ENCODE results near the gene EPB41L2.
"Not testable (repeated sequence)": the region's sequence is repeated elsewhere in the genome, so short reads cannot be mapped to it uniquely, and the experiment has no call there.

EPB41L2 gene

DNA sequence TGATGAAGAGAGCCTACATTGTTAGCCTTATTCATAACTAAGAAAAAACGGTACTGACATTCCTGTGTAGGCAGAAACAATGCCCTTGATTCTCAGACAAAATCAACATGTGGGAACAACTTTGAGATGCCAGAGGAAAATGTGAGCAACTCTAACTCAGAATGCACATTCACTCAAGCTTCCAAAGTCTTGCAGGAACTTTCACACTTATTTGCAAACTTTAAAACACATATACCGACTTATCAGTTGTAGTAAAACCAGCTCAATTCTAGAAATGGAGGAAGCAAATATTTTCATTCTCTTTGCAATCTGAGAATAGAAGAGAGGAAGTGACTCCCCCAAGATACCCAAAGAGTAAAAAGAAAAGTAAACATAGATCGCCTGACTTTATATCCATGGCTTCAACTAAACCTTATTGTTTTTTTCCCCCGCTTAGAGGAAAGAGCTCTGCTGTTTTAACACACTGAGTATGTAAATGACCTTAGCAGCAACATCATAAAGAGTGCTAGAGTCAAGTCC, 117.6 kb downstream of the EPB41L2 start:
- no peak for DNase-seq (ENCODE audit: low spot score)

DNA sequence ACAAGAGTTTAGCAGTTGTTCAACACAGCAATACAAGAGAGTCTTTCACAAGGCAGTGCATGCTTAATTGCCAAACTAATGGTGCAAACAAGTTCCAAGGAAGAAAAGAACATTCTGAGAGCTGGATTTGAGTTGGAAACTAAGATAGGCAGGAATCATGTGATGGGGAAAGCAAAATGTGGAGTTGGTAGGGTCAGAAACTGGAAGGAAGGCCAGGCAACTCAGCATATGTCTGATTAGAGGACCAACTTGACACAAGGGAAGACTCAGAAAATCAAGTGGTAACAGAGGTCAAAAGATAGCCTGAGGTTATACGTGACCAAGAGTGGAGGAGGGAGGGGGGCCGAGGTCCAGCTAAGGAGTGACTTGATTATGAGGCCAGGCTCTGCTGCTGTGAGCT, 118.6 kb downstream of the EPB41L2 start:
- DNase-seq (ENCODE audit: low spot score): no peak

DNA sequence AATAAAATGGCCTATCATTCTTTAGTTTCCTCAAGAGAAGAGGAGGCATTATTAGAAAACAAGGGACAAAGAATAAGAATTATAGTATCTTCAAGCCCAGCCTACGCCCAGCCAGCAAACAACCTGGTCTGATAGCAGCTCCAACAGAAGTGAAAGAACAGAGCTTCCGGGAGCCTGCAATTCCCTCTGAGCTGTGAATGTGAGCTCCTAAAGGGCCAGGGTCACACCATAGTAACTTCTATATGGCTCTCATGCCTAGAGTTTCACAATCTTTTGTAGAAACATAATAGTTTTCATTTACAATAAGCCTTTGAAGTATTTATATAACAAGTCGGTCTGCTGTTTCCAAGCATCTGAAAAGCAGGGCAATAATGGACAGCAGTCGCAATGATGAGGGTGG, 119.3 kb downstream of the EPB41L2 start:
- DNase-seq (ENCODE audit: low spot score): no peak

DNA sequence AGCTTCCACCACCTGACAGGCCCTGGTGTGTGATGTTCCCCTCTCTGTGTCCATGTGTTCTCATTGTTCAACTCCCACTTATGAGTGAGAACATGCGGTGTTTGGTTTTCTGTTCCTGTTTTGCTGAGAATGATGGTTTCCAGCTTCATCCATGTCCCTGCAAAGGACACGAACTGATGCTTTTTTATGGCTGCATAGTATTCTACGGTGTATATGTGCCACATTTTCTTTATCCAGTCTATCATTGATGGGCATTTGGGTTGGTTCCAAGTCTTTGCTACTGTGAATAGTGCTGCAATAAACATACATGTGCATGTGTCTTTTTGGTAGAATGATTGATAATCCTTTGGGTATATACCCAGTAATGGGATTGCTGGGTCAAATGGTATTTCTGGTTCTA, 120.3 kb downstream of the EPB41L2 start:
- not testable (repeated sequence) for DNase-seq (ENCODE audit: low spot score)

DNA sequence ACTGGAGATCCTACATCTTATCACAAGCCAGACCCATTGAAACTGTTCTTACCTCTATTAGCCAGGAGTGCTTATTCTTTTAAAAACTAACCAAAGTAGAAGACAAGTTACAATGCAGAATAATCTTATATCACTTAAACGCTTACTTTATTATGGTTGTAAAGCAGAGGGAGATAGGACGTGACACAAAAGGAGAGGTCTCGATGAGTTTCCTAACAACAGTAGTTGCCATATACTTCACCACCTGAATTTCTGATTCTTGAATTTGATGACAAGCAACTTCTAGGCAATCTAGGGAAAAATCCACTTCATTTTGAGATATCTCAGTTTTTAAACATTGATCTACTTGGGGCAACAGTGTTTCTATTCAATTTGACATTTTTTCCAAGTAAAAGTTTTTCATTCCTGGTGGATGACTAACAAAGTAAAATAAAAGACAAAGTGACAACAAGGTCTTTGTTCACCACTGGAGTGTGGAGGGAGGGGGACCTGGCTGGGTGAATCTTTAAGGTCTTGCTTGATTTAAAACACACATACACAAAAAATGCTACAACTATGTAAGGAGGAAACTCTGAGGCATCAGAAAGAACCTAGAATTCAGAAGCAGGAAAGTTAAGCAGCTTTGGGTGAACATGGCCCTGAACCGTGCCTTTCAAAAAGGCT, 125.0 kb downstream of the EPB41L2 start:
- no peak for DNase-seq (ENCODE audit: low spot score)

DNA sequence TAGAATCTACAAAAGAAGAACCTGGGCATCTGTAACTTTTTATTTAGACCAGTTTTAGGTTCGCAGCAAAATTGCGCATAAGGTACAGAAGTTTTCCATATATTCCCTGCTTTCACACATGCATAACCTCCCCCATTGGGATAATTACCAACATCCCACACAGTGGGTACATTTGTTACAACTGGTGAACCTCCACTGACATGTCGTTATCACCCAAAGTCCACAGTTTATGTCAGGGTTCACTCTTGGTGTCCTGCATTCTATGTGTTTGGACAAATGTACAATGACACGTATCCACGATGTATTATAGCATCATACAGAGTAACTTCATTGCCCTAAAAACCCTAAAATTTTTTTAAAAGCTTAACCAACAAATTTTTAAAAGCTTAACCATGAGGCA, 126.1 kb downstream of the EPB41L2 start:
- DNase-seq (ENCODE audit: low spot score): no peak

DNA sequence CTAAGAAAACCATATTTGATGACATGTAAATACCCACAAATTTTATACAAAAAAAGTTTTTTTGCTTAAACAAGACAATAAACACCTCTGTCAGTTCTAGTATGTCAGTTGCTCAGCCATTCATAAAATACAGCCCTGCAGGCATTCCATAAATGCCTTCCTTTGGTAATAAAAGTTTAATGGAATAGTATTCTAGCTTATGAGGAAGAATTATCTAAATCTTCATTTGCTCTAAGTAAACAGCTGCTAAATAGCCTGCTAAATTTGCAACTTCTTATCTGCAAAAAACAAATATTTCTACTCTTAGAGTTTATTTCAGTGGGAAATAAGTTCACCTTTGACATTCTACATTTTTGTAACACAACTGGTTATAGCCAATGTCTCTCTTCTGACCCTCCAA, 127.1 kb downstream of the EPB41L2 start:
- DNase-seq (ENCODE audit: low spot score): no peak

DNA sequence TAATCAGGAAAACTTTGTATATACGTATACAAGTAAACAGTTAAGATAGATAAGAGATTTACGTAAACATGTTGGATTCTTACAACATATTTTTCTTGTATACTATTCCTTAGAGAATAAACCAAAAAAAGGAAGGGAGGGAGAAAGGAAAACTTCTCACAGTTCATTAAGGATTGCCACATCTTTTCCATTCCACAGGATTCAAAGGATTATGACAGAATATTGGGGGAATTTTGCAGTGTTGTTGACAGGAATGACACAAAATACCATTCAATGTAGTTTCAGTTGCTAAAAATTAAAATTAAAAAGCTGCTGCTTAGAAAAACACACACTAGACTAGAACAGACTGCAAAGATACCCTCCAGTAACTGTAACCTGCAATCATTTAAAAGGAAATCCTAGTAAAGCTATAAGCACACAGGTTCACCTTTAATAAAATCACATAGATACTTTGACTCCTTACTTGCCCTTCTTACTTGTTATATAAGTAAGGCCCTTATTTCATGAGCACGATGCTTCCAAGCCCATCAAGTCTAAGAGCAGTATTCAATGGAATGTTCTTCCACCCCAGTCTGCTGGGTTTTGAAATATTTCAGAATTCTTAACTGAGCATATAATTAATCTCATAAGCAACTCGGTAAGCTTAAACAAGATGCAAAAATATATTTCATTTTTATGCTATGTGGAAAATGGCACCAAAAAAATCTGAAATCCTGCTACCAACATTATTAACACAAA, 128.0 kb downstream of the EPB41L2 start:
- DNase-seq (ENCODE audit: low spot score): no peak

DNA sequence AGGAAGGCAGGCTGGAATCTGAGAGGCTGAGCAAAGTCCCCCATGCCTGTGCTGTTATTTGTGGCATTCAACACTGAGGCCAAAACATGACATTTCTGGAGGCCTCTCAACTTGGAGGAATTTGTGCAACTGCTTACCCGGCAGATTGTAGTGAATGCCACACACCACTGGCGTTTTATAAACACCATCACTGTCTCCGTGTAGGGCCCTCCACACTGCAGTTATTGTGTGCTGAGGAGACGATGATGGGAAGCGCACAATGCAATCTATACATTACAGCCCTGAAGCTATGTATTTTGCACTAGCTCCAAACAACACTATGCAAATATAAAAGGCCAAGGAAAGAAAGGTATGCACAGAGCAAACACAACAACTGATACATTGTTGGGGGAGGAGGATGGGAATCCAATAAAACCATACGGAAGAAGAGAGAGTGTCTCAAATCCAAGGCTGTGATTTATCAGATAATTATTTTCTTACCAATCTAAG, 129.3 kb downstream of the EPB41L2 start:
- DNase-seq (ENCODE audit: low spot score): no peak

DNA sequence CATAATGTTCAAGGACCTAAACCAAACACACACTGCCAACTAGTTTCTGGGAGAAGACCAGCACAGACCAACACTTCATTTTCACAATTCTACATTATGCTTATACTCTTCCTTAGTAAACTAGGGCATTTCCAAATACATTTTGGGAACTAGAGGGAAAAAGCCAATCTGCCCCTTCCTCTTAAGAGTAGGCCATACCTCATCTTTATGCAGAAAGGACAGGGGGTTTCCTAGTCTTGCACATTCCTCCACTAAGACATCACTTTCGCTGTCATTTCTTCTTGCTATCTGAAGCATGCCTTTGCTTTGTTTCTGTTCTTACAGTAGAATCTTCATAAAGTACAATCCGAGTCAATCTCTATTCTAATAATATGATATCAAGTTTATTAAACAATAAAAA, 130.1 kb downstream of the EPB41L2 start:
- DNase-seq (ENCODE audit: low spot score): no peak

DNA sequence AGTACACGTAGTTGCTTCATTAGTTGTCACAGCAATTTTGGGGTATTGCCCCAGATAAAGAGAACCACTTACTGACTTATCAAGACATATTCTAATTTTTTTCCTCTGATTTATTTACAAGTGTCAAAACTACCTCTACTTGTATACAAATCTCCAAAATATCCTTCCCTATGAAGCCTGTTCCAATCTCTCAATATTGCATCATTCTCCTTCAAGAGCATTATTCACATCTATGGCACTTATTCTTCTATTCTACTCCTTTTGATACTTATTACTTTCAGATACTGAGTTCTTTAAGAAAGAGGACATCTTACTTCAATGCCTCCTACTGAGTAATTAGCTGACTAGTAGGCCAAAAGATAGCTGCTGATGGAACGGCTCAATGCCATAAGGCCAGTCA, 130.6 kb downstream of the EPB41L2 start:
- no peak for DNase-seq (ENCODE audit: low spot score)

DNA sequence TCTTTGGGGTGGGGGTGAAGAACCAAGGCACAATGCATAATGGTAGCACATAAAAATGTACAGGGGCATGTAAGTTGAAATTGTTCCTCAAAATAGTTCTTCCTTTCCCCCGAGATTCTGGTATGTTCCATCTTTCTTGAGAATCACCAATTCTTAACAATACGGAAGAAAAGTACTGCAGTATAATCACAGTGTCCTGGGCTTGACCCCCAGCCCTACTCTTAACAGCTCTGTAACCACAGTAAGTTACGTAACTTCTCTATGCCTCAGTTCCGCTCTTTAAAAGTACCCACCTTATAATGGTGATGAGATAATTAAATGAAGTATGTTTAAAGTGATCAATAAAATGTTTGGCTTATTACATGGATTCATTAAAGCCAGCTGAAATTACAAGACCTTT, 131.4 kb downstream of the EPB41L2 start:
- no peak for DNase-seq (ENCODE audit: low spot score)

DNA sequence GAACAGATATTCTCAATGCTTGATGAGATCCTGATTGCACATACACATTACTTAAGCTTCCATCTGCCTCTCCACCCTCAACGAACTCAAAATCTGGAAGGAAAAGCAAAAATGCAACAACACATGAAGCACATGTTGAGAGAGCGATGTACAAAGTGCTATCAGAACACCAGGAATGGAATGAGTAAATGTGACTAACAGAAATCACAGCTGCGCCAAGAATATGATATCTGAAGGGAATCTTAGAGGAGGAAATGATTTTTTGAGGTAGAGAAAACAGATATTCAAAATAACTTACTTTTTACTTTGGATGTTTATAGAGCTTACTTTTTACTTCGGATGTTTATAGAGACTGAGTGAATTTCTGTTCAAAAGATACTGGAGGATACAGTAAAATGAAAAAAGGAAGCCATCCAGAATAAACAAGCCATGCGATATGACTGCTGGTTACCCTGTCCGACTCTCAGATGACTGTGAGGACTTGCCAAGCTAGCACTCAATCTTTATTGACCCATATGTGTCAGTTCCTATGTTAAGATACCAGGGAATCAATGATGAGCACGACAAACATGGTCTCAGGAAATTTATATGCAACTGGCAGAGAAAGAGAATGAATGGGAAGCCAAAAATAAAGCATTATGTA, 133.9 kb downstream of the EPB41L2 start:
- no peak for DNase-seq (ENCODE audit: low spot score)

DNA sequence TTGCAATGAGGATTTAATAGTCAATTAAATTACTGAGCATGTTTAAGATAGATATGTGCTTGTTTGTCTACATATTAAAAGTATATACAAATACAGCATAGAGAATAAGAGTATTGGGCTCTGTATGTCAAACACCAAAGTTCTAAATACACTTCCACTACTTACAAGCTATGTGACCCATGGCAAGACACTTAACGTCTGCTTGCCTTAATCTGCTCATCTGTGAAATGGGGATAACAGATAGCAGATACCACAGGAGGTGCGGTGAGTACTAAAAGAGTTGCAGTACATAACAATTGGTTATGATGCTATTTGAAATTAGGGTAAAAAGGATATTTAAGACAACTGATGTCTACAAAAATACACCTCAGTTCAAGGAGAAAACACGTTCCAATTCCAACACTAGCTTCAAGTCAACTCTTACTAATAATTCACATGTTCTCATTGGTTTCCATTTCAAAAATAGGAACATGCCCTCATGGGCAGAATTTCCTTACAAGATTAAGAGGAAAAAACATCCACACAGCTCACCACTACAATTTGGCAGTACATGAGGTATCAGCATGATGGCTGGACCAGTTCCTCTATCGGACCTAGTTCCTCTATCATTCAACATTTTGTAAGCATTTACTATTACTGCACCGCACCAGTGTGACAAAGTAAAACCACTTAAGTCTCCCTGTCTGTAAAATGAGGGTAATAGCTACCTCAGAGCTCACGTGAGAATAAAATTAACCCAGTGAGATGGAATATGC, 134.7 kb downstream of the EPB41L2 start:
- no peak for DNase-seq (ENCODE audit: low spot score)

DNA sequence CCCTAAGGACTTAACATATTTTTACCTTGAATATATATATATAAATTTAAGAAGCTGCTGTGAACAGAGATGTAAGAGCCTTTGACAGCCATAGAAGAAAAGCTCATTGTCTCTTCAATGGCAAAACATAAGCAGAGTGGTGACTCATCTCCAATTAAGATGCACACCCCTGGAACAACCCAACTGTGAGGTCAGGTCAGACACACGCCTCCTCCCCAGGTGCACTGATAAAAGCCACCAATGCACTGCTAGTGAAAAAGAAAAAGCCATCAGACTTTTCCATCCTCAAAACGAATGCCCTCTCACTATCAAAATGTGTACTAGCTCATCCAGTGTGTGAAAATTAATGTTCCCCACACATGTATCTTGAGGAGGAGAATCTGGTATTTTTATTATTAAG, 135.7 kb downstream of the EPB41L2 start:
- DNase-seq (ENCODE audit: low spot score): no peak

DNA sequence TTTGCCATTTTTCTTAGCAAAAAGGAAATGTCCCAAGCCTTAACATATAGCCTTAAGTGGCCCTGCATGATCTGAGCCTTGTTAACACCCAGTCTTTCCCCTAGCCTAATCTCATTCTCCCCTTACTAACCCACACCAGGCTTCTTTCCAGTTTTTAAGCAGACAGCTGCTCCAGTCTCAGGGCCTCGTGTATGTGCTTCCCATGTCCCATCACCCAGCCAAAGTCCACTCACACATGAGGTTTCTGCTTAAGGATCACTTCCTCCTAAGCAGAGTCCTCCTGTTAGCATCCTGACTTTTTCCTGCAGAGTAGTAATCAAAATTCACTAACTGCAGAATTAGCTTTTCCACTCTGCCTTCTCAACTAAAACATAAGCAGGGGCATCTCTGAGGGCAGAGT, 139.7 kb downstream of the EPB41L2 start:
- DNase-seq (ENCODE audit: low spot score): no peak

DNA sequence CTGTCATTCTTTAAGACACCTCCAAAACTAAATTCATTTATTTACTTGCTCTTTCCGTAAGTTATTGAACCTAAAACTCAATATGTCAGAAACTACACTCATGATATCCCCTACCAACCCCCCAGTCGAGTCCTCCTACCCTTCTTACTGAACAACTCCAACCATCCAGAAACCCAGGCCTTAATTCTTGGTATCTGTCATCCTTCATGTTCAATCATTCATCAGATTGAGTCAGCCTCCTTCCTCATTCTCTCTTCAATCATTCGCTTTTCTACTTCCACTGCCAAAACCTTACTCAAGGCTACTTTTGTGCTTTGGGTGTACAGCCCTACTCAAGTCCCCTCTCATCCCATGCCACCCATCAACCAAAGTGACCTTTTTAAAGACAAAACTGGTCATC, 140.1 kb downstream of the EPB41L2 start:
- DNase-seq (ENCODE audit: low spot score): no peak

DNA sequence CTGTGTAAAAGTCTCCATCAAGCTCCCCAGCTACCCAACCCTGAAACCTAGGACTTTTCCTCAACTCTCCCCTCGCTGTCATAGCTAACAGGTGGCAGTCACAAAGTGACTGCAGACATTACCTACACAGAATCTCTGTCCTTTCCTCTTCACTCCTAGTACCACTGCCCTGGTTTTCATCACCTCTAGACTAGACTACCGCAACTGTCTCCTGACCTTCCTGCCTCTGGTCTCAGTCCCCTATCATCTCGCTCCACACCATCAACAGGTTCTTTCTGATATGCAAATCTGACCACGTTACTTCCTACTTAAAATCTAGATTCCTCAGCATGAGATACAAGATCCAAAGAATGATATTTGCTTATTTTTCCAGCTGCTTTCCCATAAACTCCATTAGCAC, 142.1 kb downstream of the EPB41L2 start:
- DNase-seq (ENCODE audit: low spot score): no peak

DNA sequence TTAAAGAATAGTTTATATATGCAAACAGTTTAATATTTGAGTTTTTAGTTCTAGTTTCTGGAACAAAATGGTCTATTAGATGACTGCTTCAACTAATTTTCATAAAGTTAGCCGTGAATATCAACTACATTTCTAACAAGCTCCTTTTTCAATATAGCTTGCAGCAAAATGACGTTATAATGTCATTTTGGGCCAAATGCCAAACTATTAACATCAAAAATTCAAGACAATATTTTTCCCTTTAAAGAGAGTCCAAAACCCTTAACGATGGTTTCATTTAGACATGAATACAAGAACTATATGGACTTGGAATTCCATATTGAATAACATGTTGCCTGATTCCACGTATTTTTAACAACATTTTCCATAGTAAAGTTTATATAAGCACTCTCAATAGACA, 144.9 kb downstream of the EPB41L2 start:
- no peak for DNase-seq (ENCODE audit: low spot score)

DNA sequence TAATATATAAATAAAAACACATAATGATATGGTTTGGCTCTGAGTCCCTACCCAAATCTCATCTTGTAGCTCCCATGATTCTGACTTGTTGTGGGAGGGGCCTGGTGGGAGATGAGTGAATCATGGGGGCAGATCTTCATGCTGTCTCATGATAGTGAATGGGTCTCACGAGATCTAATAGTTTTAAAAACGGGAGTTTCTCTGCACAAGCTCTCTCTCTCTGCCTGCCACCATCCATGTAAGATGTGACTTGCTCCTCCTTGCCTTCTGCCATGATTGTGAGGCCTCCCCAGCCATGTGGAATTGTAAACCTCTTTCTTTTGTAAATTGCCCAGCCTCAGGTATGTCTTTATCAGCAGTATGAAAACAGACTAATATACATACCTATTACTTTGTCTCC, 147.4 kb downstream of the EPB41L2 start:
- not testable (repeated sequence) for DNase-seq (ENCODE audit: low spot score)

DNA sequence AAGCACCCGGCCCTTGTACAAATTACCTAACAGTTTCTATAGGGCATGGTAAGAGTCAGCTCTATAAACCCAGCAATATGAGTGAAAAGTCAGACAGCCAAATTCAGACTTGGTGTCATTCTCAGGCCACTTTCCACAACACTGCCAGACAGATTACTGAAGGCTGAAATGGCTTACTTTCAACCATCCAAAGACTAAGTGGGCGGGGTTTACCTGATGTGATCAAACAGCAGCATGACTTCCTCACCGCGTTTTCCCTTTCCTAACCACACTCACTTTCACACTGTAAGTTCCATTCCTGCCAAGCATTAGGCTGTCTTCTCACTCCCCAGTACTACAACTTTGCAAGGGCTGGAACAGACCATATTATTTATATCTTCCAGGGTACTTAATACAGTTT, 149.9 kb downstream of the EPB41L2 start:
- peak; percentile 15 for DNase-seq (ENCODE audit: low spot score)

DNA sequence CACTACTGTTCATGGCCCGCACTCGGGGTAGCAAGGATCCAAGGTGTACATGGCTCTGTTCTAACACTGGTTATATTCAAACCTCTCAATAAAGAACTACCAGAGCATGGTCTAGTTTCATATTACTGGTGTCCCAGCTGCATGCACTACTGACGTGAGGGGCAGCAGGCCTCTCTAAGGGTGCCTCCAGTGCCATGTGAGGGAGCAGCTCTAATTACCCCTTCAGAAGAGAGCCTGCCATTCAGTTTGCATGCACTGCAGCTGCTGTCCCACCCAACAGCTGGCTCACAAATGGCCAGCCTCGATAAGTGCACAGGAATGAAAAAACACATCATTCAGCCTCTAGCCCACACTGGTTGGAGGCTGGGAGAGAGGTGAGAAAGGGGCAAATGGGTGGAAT, 150.6 kb downstream of the EPB41L2 start:
- DNase-seq (ENCODE audit: low spot score): no peak
